GM12878 (cell line): Measurements from ENCODE around the gene AMN1. TPM values are rescaled to one million over a fixed set of nuclear protein-coding genes. Genes with fewer than 3 reads are reported as not detected.

Source experiments
- ATAC-seq: fragments of 200-7000 bp; cut with Tn5 transposase; 3 replicates; pipeline ENCODE4 v1.9.1; 2020; ENCODE audit warnings: mild to moderate bottlenecking, moderate library complexity
- BruUV-seq: library from RNA; stranded (reverse); fragments of 400-500 nt; replicated peaks from 2 replicates; lab custom pipeline; 2021; lab: Mats Ljungman, UMichigan
- CTCF ChIA-PET: fragments of 300-600 bp; sonication (Branson Sonifier 250); formaldehyde crosslinking; extraction: SDS; loops from one replicate; lab custom pipeline; 2021; ENCODE audit warnings: inconsistent platforms; lab: Yijun Ruan, JAX
- POLR2A ChIA-PET: fragments of 350-600 bp; formaldehyde crosslinking; extraction: SDS; loops from one replicate; lab custom pipeline; 2021; ENCODE audit warnings: inconsistent platforms; lab: Charles Lee
- RAD21 ChIA-PET: fragments of 300-600 bp; sonication (Branson Sonifier 250); formaldehyde crosslinking; loops from one replicate; lab custom pipeline; 2023; ENCODE audit warnings: antibody characterized with exemption; ENCODE audit not compliant: unreplicated experiment; lab: Charles Lee
- SMC1A ChIA-PET: fragments of 300-600 bp; sonication (Branson Sonifier 250); formaldehyde crosslinking; loops from one replicate; lab custom pipeline; 2023; ENCODE audit not compliant: unreplicated experiment, uncharacterized antibody; lab: Charles Lee
- DNase-seq: peaks from one replicate; pipeline ENCODE4 v3.0.0-alpha.2; 2011; ENCODE audit warnings: low read depth, low spot score
- FAIRE-seq: peaks from 3 replicates; lab custom pipeline; 2011; peaks lifted over from hg19 to GRCh38; lab: Jason Lieb, UNC
- H2AFZ ChIP-seq: 2 replicates; pipeline ENCODE4 v1.6.0; 2011; ENCODE audit warnings: low read depth, low read length, control low read depth; ENCODE audit not compliant: control insufficient read depth
- H3K27ac ChIP-seq: 2 replicates; pipeline ENCODE4 v1.5.1; 2011; ENCODE audit warnings: control low read depth; ENCODE audit not compliant: control insufficient read depth, insufficient read depth
- H3K27me3 ChIP-seq, 2 experiments: replicated peaks in 1 of 2; 2 replicates each; pipeline versions ENCODE4 v1.6.0 to v1.6.1; 2011; ENCODE audit warnings: low read length in 1 of 2; ENCODE audit not compliant: control insufficient read depth in 2 of 2, insufficient read depth in 2 of 2
- H3K36me3 ChIP-seq, 2 experiments: 2 replicates each; pipeline ENCODE4 v1.5.1; 2011; ENCODE audit warnings: low read length in 1 of 2; ENCODE audit not compliant: control insufficient read depth in 2 of 2, insufficient read depth in 2 of 2
- H3K4me1 ChIP-seq: 2 replicates; pipeline ENCODE4 v1.6.1; 2011; ENCODE audit warnings: mild to moderate bottlenecking, low read length, moderate library complexity, mixed read lengths; ENCODE audit not compliant: control insufficient read depth, insufficient read depth
- H3K4me2 ChIP-seq: 2 replicates; pipeline ENCODE4 v1.6.0; 2011; ENCODE audit warnings: control low read depth; ENCODE audit not compliant: control insufficient read depth, insufficient read depth
- H3K4me3 ChIP-seq: fragments of 200-600 bp; sonication (generic); 2 replicates; pipeline ENCODE4 v1.5.1; 2016
- H3K79me2 ChIP-seq: 2 replicates; pipeline ENCODE4 v1.6.0; 2011; ENCODE audit warnings: low read length; ENCODE audit not compliant: control insufficient read depth, insufficient read depth
- H3K9ac ChIP-seq: 2 replicates; pipeline ENCODE4 v1.8.0; 2011; ENCODE audit warnings: low read length, control low read depth, mixed read lengths; ENCODE audit not compliant: control insufficient read depth, insufficient read depth
- H3K9me3 ChIP-seq: replicated peaks from 3 replicates; pipeline ENCODE4 v1.5.1; 2011; ENCODE audit warnings: mild to moderate bottlenecking, low read length; ENCODE audit not compliant: control insufficient read depth, insufficient read depth
- H4K20me1 ChIP-seq: 2 replicates; pipeline ENCODE4 v1.6.0; 2011; ENCODE audit not compliant: control insufficient read depth, insufficient read depth
- CHD4 ChIP-seq: fragments of 200-600 bp; sonication (generic); IDR thresholded peaks from 2 replicates; pipeline ENCODE4 v1.6.1; 2016; ENCODE audit warnings: mild to moderate bottlenecking
- ELK1 ChIP-seq: IDR thresholded peaks from 2 replicates; pipeline ENCODE4 v1.6.1; 2012; ENCODE audit warnings: low read depth, low read length, improper control_type of control experiment
- HDGF ChIP-seq: fragments of 450-650 bp; IDR thresholded peaks from 2 replicates; pipeline ENCODE4 v1.6.1; 2016; ENCODE audit warnings: antibody characterized with exemption
- MTA3 ChIP-seq: IDR thresholded peaks from 2 replicates; pipeline ENCODE4 v1.6.1; 2012; ENCODE audit warnings: low read length, inconsistent platforms, borderline replicate concordance
- MYC ChIP-seq: IDR thresholded peaks from 2 replicates; pipeline ENCODE4 v1.6.1; 2011; ENCODE audit warnings: mild to moderate bottlenecking, low read length, moderate library complexity, inconsistent platforms; ENCODE audit not compliant: insufficient read depth, insufficient replicate concordance, insufficient read length, severe bottlenecking
- NFXL1 ChIP-seq: fragments of 450-650 bp; IDR thresholded peaks from 2 replicates; pipeline ENCODE4 v1.6.1; 2017; ENCODE audit warnings: antibody characterized with exemption, mild to moderate bottlenecking, borderline replicate concordance
- NFYB ChIP-seq: IDR thresholded peaks from 2 replicates; pipeline ENCODE4 v1.6.1; 2011; ENCODE audit warnings: low read depth, mild to moderate bottlenecking, low read length, improper control_type of control experiment, moderate library complexity; ENCODE audit not compliant: insufficient read depth
- NR2C1 ChIP-seq: fragments of 450-650 bp; IDR thresholded peaks from 2 replicates; pipeline ENCODE4 v1.6.1; 2017; ENCODE audit warnings: antibody characterized with exemption, mild to moderate bottlenecking, moderate library complexity
- NR2F1 ChIP-seq: fragments of 450-650 bp; conservative IDR thresholded peaks from 2 replicates; pipeline ENCODE4 v1.6.1; 2017; ENCODE audit warnings: mild to moderate bottlenecking
- PML ChIP-seq: IDR thresholded peaks from 2 replicates; pipeline ENCODE4 v1.6.1; 2012; ENCODE audit warnings: low read length, inconsistent platforms
- POLR2AphosphoS5 ChIP-seq: IDR thresholded peaks from 2 replicates; pipeline ENCODE4 v1.6.1; 2011; ENCODE audit warnings: mild to moderate bottlenecking, low read length, inconsistent platforms
- RAD51 ChIP-seq: fragments of 450-650 bp; IDR thresholded peaks from 2 replicates; pipeline ENCODE4 v1.6.1; 2016; ENCODE audit warnings: moderate library complexity, mild to moderate bottlenecking, inconsistent platforms
- SMC3 ChIP-seq: IDR thresholded peaks from 2 replicates; pipeline ENCODE4 v1.6.1; 2011; ENCODE audit warnings: low read length, improper control_type of control experiment, borderline replicate concordance
- TCF12 ChIP-seq: IDR thresholded peaks from 2 replicates; pipeline ENCODE4 v1.6.1; 2011; ENCODE audit warnings: low read depth, mild to moderate bottlenecking, low read length
- ZBTB11 ChIP-seq: fragments of 450-650 bp; formaldehyde crosslinking; IDR thresholded peaks from 2 replicates; pipeline ENCODE4 v1.5.0; 2022; ENCODE audit warnings: mild to moderate bottlenecking, missing genetic modification characterization
- ZNF207 ChIP-seq: fragments of 450-650 bp; IDR thresholded peaks from 2 replicates; pipeline ENCODE4 v1.6.1; 2014; ENCODE audit warnings: antibody characterized with exemption, mild to moderate bottlenecking, borderline replicate concordance
- WGBS: methylation state at CpG from one replicate; pipeline ENCODE4 v1.1.6; 2016; ENCODE audit warnings: low lambda C conversion rate; ENCODE audit not compliant: insufficient replicate concordance, insufficient coverage; ENCODE audit errors: missing lambda C conversion rate; 5-methylcytosine and 5-hydroxymethylcytosine counted together
- in situ Hi-C: fragments of 300-500 bp; cut with MboI; formaldehyde crosslinking; loops from 9 replicates; pipeline ENCODE4 v1.14.3; 2018; ENCODE audit warnings: mixed read lengths
- intact Hi-C: fragments of 100-400 bp; cut with micrococcal nuclease; formaldehyde crosslinking; loops from one replicate; pipeline ENCODE4 v1.14.2; 2022; ENCODE audit not compliant: unreplicated experiment
- polyA plus RNA-seq, 11 experiments: library from polyadenylated mRNA; depleted of rRNA in 4 of 11; unstranded in 6 of 11; stranded (reverse) in 5 of 11; fragments of >200 nt; fragmentation: Nextera tagmentation in 4 of 11; fragmentation: Illumina TruSeq in 1 of 11; extraction: Ambion mirVana in 4 of 11; extraction: Trizol in 1 of 11; gene quantifications; 1 replicate in 1 of 11; 2 replicates in 10 of 11; pipeline versions ENCODE4 v1.2.1 to v1.2.3, GENCODE V29; 2011 to 2016; ENCODE audit warnings: inconsistent platforms in 2 of 11, missing spikeins in 2 of 11, low read depth in 1 of 11
- total RNA-seq, 4 experiments: library from RNA; depleted of rRNA in 3 of 4; stranded (reverse); fragments of >200 nt in 3 of 4; fragmentation: Illumina TruSeq in 1 of 4; extraction: Trizol in 1 of 4; gene quantifications; 2 replicates each; pipeline versions ENCODE4 v1.2.1 to v1.2.3, GENCODE V29; 2013 to 2021

AMN1 gene
- total and polyA plus RNA-seq, 10 of the 15 experiments (the other 5 are each of a cell fraction or from before 2014, with no cell fraction given), result 5.4 to 19.3 (median 9.3) TPM

- FAIRE-seq (no peak), ATAC-seq (no peak)
- no peaks in the 10 kb centered on the region for H3K27me3 ChIP-seq
- no TSS peak for BruUV-seq
- no peaks in the 10 kb centered on the region for H3K9me3 ChIP-seq
- H3K36me3 ChIP-seq, result no peaks in the 10 kb centered on the region
- no peaks in the 10 kb centered on the region for H3K79me2 ChIP-seq
- POLR2A ChIA-PET, result no interaction called here
- in situ Hi-C loops, result loop anchor here (25.0 kb wide), 1 partner anchor 1257 kb away; no protein-coding TSS in a partner anchor
- H3K4me3 ChIP-seq, result no peak overlapping the region
- no peak overlapping the region for H2AFZ ChIP-seq
- no peak overlapping the region for H3K9ac ChIP-seq
- RAD21 ChIA-PET, result interaction anchor here (1.4 to 1.6 kb wide), 2 partner anchors 27 to 657 kb away, joined by 3 to 5 read pairs; no protein-coding TSS in a partner anchor
- H4K20me1 ChIP-seq, result no peaks in the 10 kb centered on the region
- CTCF ChIA-PET, result no interaction called here
- peaks cover 10% of the 10 kb centered on the region for H3K4me1 ChIP-seq
- SMC1A ChIA-PET, result interaction anchor here (0.8 to 3.2 kb wide), 4 partner anchors 27 to 657 kb away, joined by 3 to 15 read pairs (median 4); no protein-coding TSS in a partner anchor
- TF ChIP-seq NFYB (no peak), MTA3 (no peak), TCF12 (no peak), NR2C1 (no peak), CHD4 (no peak), ZBTB11 (CRISPR knock-in tag) (no peak), HDGF (no peak), POLR2AphosphoS5 (no peak), ZNF207 (no peak), MYC (no peak), NFXL1 (no peak), ELK1 (no peak), SMC3 (no peak), PML (no peak), RAD51 (no peak), NR2F1 (no peak)
- TF ChIP-seq, all 136 proteins: peak for 0
- DNase-seq, result no peak
- no peak overlapping the region for H3K4me2 ChIP-seq
- 87% methylated on average over 4 of the region's 4 CpGs for WGBS
- intact Hi-C loops, result no loop called here
- no peak overlapping the region for H3K27ac ChIP-seq
Observed at GRCh38 chr12:31655208-31655607, 73.6 kb downstream of the AMN1 start.
